IPS-NIHi7 (cell line): ENCODE data around the gene SLC26A1.
"Not testable (repeated sequence)": the region's sequence is repeated elsewhere in the genome, so short reads cannot be mapped to it uniquely, and the experiment has no call there.

ENCODE experiments used
- DNase-seq: peaks from one replicate; pipeline ENCODE4 v3.0.0; 2012; ENCODE audit warnings: mixed read lengths; ENCODE audit errors: extremely low spot score

Gene SLC26A1

GRCh38 chr4:955161-955921 lies 37.9 kb downstream of the SLC26A1 start:
- no peak for DNase-seq

- DNase-seq: no peak
Measured at GRCh38 chr4:954211-955020, 38.8 kb downstream of the SLC26A1 start.

GRCh38 chr4:953574-953915 lies 39.7 kb downstream of the SLC26A1 start:
- no peak for DNase-seq

- DNase-seq: no peak
Measured at GRCh38 chr4:952881-953573, 40.2 kb downstream of the SLC26A1 start.

- no peak for DNase-seq
Measured at GRCh38 chr4:951594-952468, 41.4 kb downstream of the SLC26A1 start.

- DNase-seq: no peak
Measured at GRCh38 chr4:951186-951585, 42.0 kb downstream of the SLC26A1 start.

- DNase-seq: no peak
Measured at GRCh38 chr4:950136-951020, 42.8 kb downstream of the SLC26A1 start.

GRCh38 chr4:949656-950055 lies 43.5 kb downstream of the SLC26A1 start:
- DNase-seq: no peak

GRCh38 chr4:948936-949300 lies 44.3 kb downstream of the SLC26A1 start:
- DNase-seq: no peak

- DNase-seq: no peak
Measured at GRCh38 chr4:948101-948935, 44.9 kb downstream of the SLC26A1 start.

GRCh38 chr4:947491-947971 lies 45.7 kb downstream of the SLC26A1 start:
- no peak for DNase-seq

- no peak for DNase-seq
Measured at GRCh38 chr4:946517-947471, 46.4 kb downstream of the SLC26A1 start.

GRCh38 chr4:946103-946450 lies 47.1 kb downstream of the SLC26A1 start:
- no peak for DNase-seq

- DNase-seq: peak; percentile 55
Measured at GRCh38 chr4:945274-946102, 47.7 kb downstream of the SLC26A1 start.

GRCh38 chr4:939508-939907 lies 53.7 kb downstream of the SLC26A1 start:
- not testable (repeated sequence) for DNase-seq
